ENCODE measurements around the gene C4orf50. TPM values are rescaled to one million over a fixed set of nuclear protein-coding genes. Genes with fewer than 3 reads are reported as not detected.

C4orf50 gene
- total and polyA plus RNA-seq, 12 donors = 0.08 to 1.4 (median 0.56) TPM; not detected in 4

GRCh38 chr4:5924461-5925125 lies 93.6 kb downstream of the C4orf50 start:
- Histone ChIP-seq H3K9me3 (replicated peaks in 1 of 3) (no peaks in the 10 kb centered on the region), H3K27ac (no peak overlapping the region), H3K4me3 (no peak overlapping the region), H3K36me3 (replicated peaks in 1 of 2) (no peaks in the 10 kb centered on the region), H3K4me1 (replicated peaks in 1 of 2) (no peaks in the 10 kb centered on the region), H3K27me3 (peaks cover 1% of the 10 kb centered on the region)
- TF ChIP-seq CTCF (IDR thresholded peaks at IDR 0.05) (no peak), POLR2A (IDR thresholded peaks at IDR 0.05) (no peak)
- intact Hi-C loops (cut with DNase I) = no loop called here
- no peak for DNase-seq
- 78 to 86% (median 84%) methylated on average over 6 to 12 of the region's 12 CpGs for WGBS, 4 donors

- H3K27ac ChIP-seq = no peak overlapping the region
- H3K4me1 ChIP-seq (replicated peaks in 1 of 2) = no peaks in the 10 kb centered on the region
- intact Hi-C loops (cut with DNase I) = no loop called here
- H3K36me3 ChIP-seq (replicated peaks in 1 of 2) = no peaks in the 10 kb centered on the region
- no peak for DNase-seq
- no peak overlapping the region for H3K4me3 ChIP-seq
- TF ChIP-seq POLR2A (IDR thresholded peaks at IDR 0.05) = no peak
- no peak for TF ChIP-seq CTCF (IDR thresholded peaks at IDR 0.05)
- peaks cover 9% of the 10 kb centered on the region for H3K27me3 ChIP-seq
- H3K9me3 ChIP-seq (replicated peaks in 1 of 3) = no peaks in the 10 kb centered on the region
- WGBS, 4 donors = 67 to 92% (median 76%) methylated on average over 6 of the region's 6 CpGs
Observed at GRCh38 chr4:5923376-5923775, 94.9 kb downstream of the C4orf50 start.

GRCh38 chr4:5922556-5922955 lies 95.7 kb downstream of the C4orf50 start:
- no peaks in the 10 kb centered on the region for H3K4me1 ChIP-seq (replicated peaks in 1 of 2)
- intact Hi-C loops (cut with DNase I) = no loop called here
- no peak for DNase-seq
- no peaks in the 10 kb centered on the region for H3K36me3 ChIP-seq (replicated peaks in 1 of 2)
- H3K27me3 ChIP-seq = peaks cover 9% of the 10 kb centered on the region
- TF ChIP-seq CTCF (IDR thresholded peaks at IDR 0.05) (no peak), POLR2A (IDR thresholded peaks at IDR 0.05) (no peak)
- no peak overlapping the region for H3K27ac ChIP-seq
- WGBS, 4 donors = 71 to 100% (median 86%) methylated on average over 1 to 3 of the region's 3 CpGs
- no peak overlapping the region for H3K4me3 ChIP-seq
- no peaks in the 10 kb centered on the region for H3K9me3 ChIP-seq (replicated peaks in 1 of 3)

GRCh38 chr4:5921981-5922380 lies 96.2 kb downstream of the C4orf50 start:
- no peaks in the 10 kb centered on the region for H3K36me3 ChIP-seq (replicated peaks in 1 of 2)
- intact Hi-C loops (cut with DNase I) = no loop called here
- H3K9me3 ChIP-seq (replicated peaks in 1 of 3) = no peaks in the 10 kb centered on the region
- H3K27ac ChIP-seq = no peak overlapping the region
- TF ChIP-seq CTCF (IDR thresholded peaks at IDR 0.05) = no peak
- TF ChIP-seq POLR2A (IDR thresholded peaks at IDR 0.05) = no peak
- no peak overlapping the region for H3K4me3 ChIP-seq
- DNase-seq = no peak
- peaks cover 9% of the 10 kb centered on the region for H3K27me3 ChIP-seq
- no peaks in the 10 kb centered on the region for H3K4me1 ChIP-seq (replicated peaks in 1 of 2)
- WGBS, 4 donors = 38 to 64% (median 50%) methylated on average over 3 to 6 of the region's 6 CpGs
